Measurements from ENCODE around the gene DYNLL2. TPM values are rescaled to one million over a fixed set of nuclear protein-coding genes. Genes with fewer than 3 reads are reported as not detected.
"Not testable (repeated sequence)": the region's sequence is repeated elsewhere in the genome, so short reads cannot be mapped to it uniquely, and the experiment has no call there.

The DYNLL2 gene
- total RNA-seq, 4 donors from 2014 or later, result 12.3 to 26.2 (median 22.7) TPM

GRCh38 chr17:58043221-58044181 lies 39.7 kb upstream of the DYNLL2 start:
- Histone ChIP-seq H3K27me3 (no peaks in the 10 kb centered on the region), H3K9me3 (no peaks in the 10 kb centered on the region), H3K4me1 (no peaks in the 10 kb centered on the region), H3K4me3 (no peak overlapping the region), H3K27ac (no peak overlapping the region), H3K36me3 (no peaks in the 10 kb centered on the region)
- TF ChIP-seq EP300 (IDR thresholded peaks at IDR 0.05; ENCODE audit: low read depth) (no peak), CTCF (IDR thresholded peaks at IDR 0.05) (no peak), POLR2AphosphoS5 (IDR thresholded peaks at IDR 0.05) (no peak), POLR2A (IDR thresholded peaks at IDR 0.05) (no peak)
- intact Hi-C loops (cut with DNase I; ENCODE audit: low total_unique reads), result no loop called here
- in situ Hi-C loops (cut with MboI; ENCODE audit: low pct_ligation_motif_present in 1 of 4, low pct_unique_long_range_greater_than_20kb in 1 of 4, low sequenced_read_pairs in 3 of 4), result no loop called here
- no peak for DNase-seq
- WGBS, 2 donors (ENCODE audit: low coverage in 1 of 2), result 14 to 73% methylated on average over 1 to 5 of the region's 5 CpGs

GRCh38 chr17:58044256-58044655 lies 39.0 kb upstream of the DYNLL2 start:
- H3K27me3 ChIP-seq; intact Hi-C loops (cut with DNase I; ENCODE audit: low total_unique reads); H3K36me3 ChIP-seq; H3K9me3 ChIP-seq; H3K27ac ChIP-seq; H3K4me3 ChIP-seq; DNase-seq; H3K4me1 ChIP-seq; in situ Hi-C loops (cut with MboI; ENCODE audit: low pct_ligation_motif_present in 1 of 4, low pct_unique_long_range_greater_than_20kb in 1 of 4, low sequenced_read_pairs in 3 of 4): not testable (repeated sequence)
- 83 to 86% methylated on average over 5 to 6 of the region's 6 CpGs for WGBS, 2 donors (ENCODE audit: low coverage in 1 of 2)

GRCh38 chr17:58046239-58047094 lies 36.8 kb upstream of the DYNLL2 start:
- no peaks in the 10 kb centered on the region for H3K9me3 ChIP-seq
- intact Hi-C loops (cut with DNase I; ENCODE audit: low total_unique reads) (no loop called here), in situ Hi-C loops (cut with MboI; ENCODE audit: low pct_ligation_motif_present in 1 of 4, low pct_unique_long_range_greater_than_20kb in 1 of 4, low sequenced_read_pairs in 3 of 4) (no loop called here)
- H3K27ac ChIP-seq, result no peak overlapping the region
- DNase-seq, result no peak
- TF ChIP-seq POLR2AphosphoS5 (IDR thresholded peaks at IDR 0.05), result no peak
- no peak for TF ChIP-seq POLR2A (IDR thresholded peaks at IDR 0.05)
- no peak for TF ChIP-seq CTCF (IDR thresholded peaks at IDR 0.05)
- TF ChIP-seq EP300 (IDR thresholded peaks at IDR 0.05; ENCODE audit: low read depth), result no peak
- 61 to 70% methylated on average over 5 to 18 of the region's 18 CpGs for WGBS, 2 donors (ENCODE audit: low coverage in 1 of 2)
- H3K36me3 ChIP-seq, result no peaks in the 10 kb centered on the region
- H3K4me1 ChIP-seq, result no peaks in the 10 kb centered on the region
- no peaks in the 10 kb centered on the region for H3K27me3 ChIP-seq
- H3K4me3 ChIP-seq, result no peak overlapping the region

- no peaks in the 10 kb centered on the region for H3K27me3 ChIP-seq
- TF ChIP-seq CTCF (IDR thresholded peaks at IDR 0.05) (no peak), EP300 (IDR thresholded peaks at IDR 0.05; ENCODE audit: low read depth) (no peak), POLR2AphosphoS5 (IDR thresholded peaks at IDR 0.05) (no peak), POLR2A (IDR thresholded peaks at IDR 0.05) (no peak)
- no peaks in the 10 kb centered on the region for H3K4me1 ChIP-seq
- no peak overlapping the region for H3K4me3 ChIP-seq
- H3K27ac ChIP-seq, result no peak overlapping the region
- no peaks in the 10 kb centered on the region for H3K9me3 ChIP-seq
- intact Hi-C loops (cut with DNase I; ENCODE audit: low total_unique reads), result no loop called here
- in situ Hi-C loops (cut with MboI; ENCODE audit: low pct_ligation_motif_present in 1 of 4, low pct_unique_long_range_greater_than_20kb in 1 of 4, low sequenced_read_pairs in 3 of 4), result no loop called here
- 84 to 88% methylated on average over 2 to 4 of the region's 4 CpGs for WGBS, 2 donors (ENCODE audit: low coverage in 1 of 2)
- no peaks in the 10 kb centered on the region for H3K36me3 ChIP-seq
- no peak for DNase-seq
Observed at GRCh38 chr17:58047376-58048150, 35.7 kb upstream of the DYNLL2 start.
